ENCODE results near the gene TGFA. TPM values are rescaled to one million over a fixed set of nuclear protein-coding genes. Genes with fewer than 3 reads are reported as not detected.

TGFA gene
- total RNA-seq, 1 donor: not detected

- TF ChIP-seq CTCF (IDR thresholded peaks at IDR 0.05; ENCODE audit: insufficient read depth, low read depth, low read length): no peak
- H3K4me3 ChIP-seq (ENCODE audit: low read depth, low read length): no peak overlapping the region
- no peak for DNase-seq (ENCODE audit: low read depth)
Measured at GRCh38 chr2:70417011-70417410, 136.6 kb downstream of the TGFA start.

GRCh38 chr2:70412294-70413070 is 141.1 kb downstream of the TGFA start:
- no peak for TF ChIP-seq CTCF (IDR thresholded peaks at IDR 0.05; ENCODE audit: insufficient read depth, low read depth, low read length)
- DNase-seq (ENCODE audit: low read depth): no peak
- no peak overlapping the region for H3K4me3 ChIP-seq (ENCODE audit: low read depth, low read length)

GRCh38 chr2:70411483-70412125 is 142.0 kb downstream of the TGFA start:
- H3K4me3 ChIP-seq (ENCODE audit: low read depth, low read length): no peak overlapping the region
- TF ChIP-seq CTCF (IDR thresholded peaks at IDR 0.05; ENCODE audit: insufficient read depth, low read depth, low read length): no peak
- no peak for DNase-seq (ENCODE audit: low read depth)

- DNase-seq (ENCODE audit: low read depth): no peak
Measured at GRCh38 chr2:70403267-70404053, 150.2 kb downstream of the TGFA start.

GRCh38 chr2:70400539-70400938 is 153.1 kb downstream of the TGFA start:
- no peak for TF ChIP-seq CTCF (IDR thresholded peaks at IDR 0.05; ENCODE audit: insufficient read depth, low read depth, low read length)
- H3K4me3 ChIP-seq (ENCODE audit: low read depth, low read length): no peak overlapping the region
- no peak for DNase-seq (ENCODE audit: low read depth)

More at GRCh38 chr2:70403267-70404053, 150.2 kb downstream of the TGFA start:
- no peak for TF ChIP-seq CTCF (IDR thresholded peaks at IDR 0.05; ENCODE audit: insufficient read depth, low read depth, low read length)
- H3K4me3 ChIP-seq (ENCODE audit: low read depth, low read length): no peak overlapping the region

GRCh38 chr2:70399046-70399445 is 154.6 kb downstream of the TGFA start:
- H3K4me3 ChIP-seq (ENCODE audit: low read depth, low read length): no peak overlapping the region
- no peak for DNase-seq (ENCODE audit: low read depth)
- no peak for TF ChIP-seq CTCF (IDR thresholded peaks at IDR 0.05; ENCODE audit: insufficient read depth, low read depth, low read length)

Other genes starting within 250 kb of the TGFA start
- not detected in 2 replicates for gene ADD2, start 214.4 kb upstream of the TGFA start, total RNA-seq
- gene FIGLA, start 236.8 kb upstream of the TGFA start, total RNA-seq: not detected in 2 replicates

Measured in fibroblast of villous mesenchyme (primary cell).